HepG2 (cell line): ENCODE data around the gene NKD2. TPM values are rescaled to one million over a fixed set of nuclear protein-coding genes. Genes with fewer than 3 reads are reported as not detected.

ENCODE experiments used
- ATAC-seq: fragments of 200-7000 bp; cut with Tn5 transposase; 3 replicates; pipeline ENCODE4 v1.9.1; 2020; ENCODE audit warnings: mild to moderate bottlenecking, moderate library complexity
- BruUV-seq: library from RNA; stranded (reverse); fragments of 400-500 nt; replicated peaks from 2 replicates; lab custom pipeline; 2021; lab: Mats Ljungman, UMichigan
- CTCF ChIA-PET: fragments of 300-600 bp; formaldehyde crosslinking; extraction: SDS; loops from one replicate; lab custom pipeline; 2021; ENCODE audit warnings: low total read pairs, inconsistent platforms, low intra/inter-chr PET ratio; lab: Yijun Ruan, JAX
- POLR2A ChIA-PET: fragments of 350-600 bp; sonication (Branson Sonifier 250); formaldehyde crosslinking; loops from one replicate; lab custom pipeline; 2020; ENCODE audit warnings: antibody characterized with exemption, inconsistent platforms; lab: Yijun Ruan, JAX
- DNase-seq: peaks from one replicate; pipeline ENCODE4 v3.0.0-alpha.2; 2015; ENCODE audit warnings: low spot score
- FAIRE-seq: peaks from 3 replicates; lab custom pipeline; 2011; peaks lifted over from hg19 to GRCh38; lab: Jason Lieb, UNC
- H2AFZ ChIP-seq: one replicate; pipeline ENCODE4 v1.6.1; 2011; ENCODE audit warnings: low read length, inconsistent platforms
- H3K27ac ChIP-seq: fragments of 300-600 bp; 3 replicates; pipeline ENCODE4 v1.8.0; 2011; ENCODE audit warnings: mixed run types, mild to moderate bottlenecking, mixed read lengths, low read length, inconsistent platforms; ENCODE audit not compliant: insufficient read depth; ENCODE audit errors: extremely low read length
- H3K27me3 ChIP-seq, 2 experiments: fragments of 200-600 bp in 1 of 2; 2 replicates in 1 of 2; 3 replicates in 1 of 2; pipeline versions ENCODE4 v1.6.0 to v1.8.0; 2011; ENCODE audit warnings: low read length in 2 of 2, mild to moderate bottlenecking in 2 of 2, moderate library complexity in 2 of 2, inconsistent platforms in 1 of 2; ENCODE audit not compliant: insufficient read depth in 2 of 2, control insufficient read depth in 1 of 2
- H3K36me3 ChIP-seq, 2 experiments: fragments of 200-600 bp in 1 of 2; replicated peaks in 1 of 2; 2 replicates in 1 of 2; 3 replicates in 1 of 2; pipeline versions ENCODE4 v1.5.1 to v1.8.0; 2011; ENCODE audit warnings: low read length in 2 of 2, inconsistent platforms in 1 of 2; ENCODE audit not compliant: insufficient read depth in 2 of 2, control insufficient read depth in 1 of 2
- H3K4me1 ChIP-seq: 2 replicates; pipeline ENCODE4 v1.5.1; 2012; ENCODE audit warnings: low read length, inconsistent platforms; ENCODE audit not compliant: insufficient read depth
- H3K4me2 ChIP-seq: 2 replicates; pipeline ENCODE4 v1.6.0; 2011; ENCODE audit warnings: low read depth, low read length, inconsistent platforms
- H3K4me3 ChIP-seq, 3 experiments: fragments of 200-600 bp in 1 of 3; sonication (generic), shearing (Covaris generic) in 1 of 3; replicated peaks in 1 of 3; 2 replicates each; pipeline ENCODE4 v1.5.1; 2011 to 2016; ENCODE audit warnings: low read length in 3 of 3, inconsistent platforms in 2 of 3, low read depth in 2 of 3, mild to moderate bottlenecking in 2 of 3, control low read depth in 1 of 3, mixed read lengths in 1 of 3; ENCODE audit not compliant: insufficient read depth in 1 of 3
- H3K79me2 ChIP-seq: one replicate; pipeline ENCODE4 v1.6.1; 2011; ENCODE audit warnings: low read length, inconsistent platforms; ENCODE audit not compliant: insufficient read depth
- H3K9ac ChIP-seq: 2 replicates; pipeline ENCODE4 v1.6.0; 2011; ENCODE audit warnings: mild to moderate bottlenecking, low read depth, low read length, inconsistent platforms; ENCODE audit not compliant: insufficient read depth
- H3K9me3 ChIP-seq: 2 replicates; pipeline ENCODE4 v1.5.1; 2012; ENCODE audit warnings: mild to moderate bottlenecking, low read length
- H4K20me1 ChIP-seq: 2 replicates; pipeline ENCODE4 v1.6.0; 2011; ENCODE audit warnings: inconsistent platforms, mild to moderate bottlenecking, low read length, moderate library complexity; ENCODE audit not compliant: insufficient read depth
- AGO2 ChIP-seq: fragments of 200-400 bp; formaldehyde crosslinking; optimal IDR thresholded peaks from 2 replicates; pipeline ENCODE3; 2017; ENCODE audit warnings: mild to moderate bottlenecking, low read depth, low read length, moderate library complexity
- NONO ChIP-seq, 2 experiments: fragments of 450-650 bp in 1 of 2; sonication (generic) in 1 of 2; formaldehyde crosslinking in 1 of 2; IDR thresholded peaks in 1 of 2; conservative IDR thresholded peaks in 1 of 2; 2 replicates each; pipeline versions ENCODE4 v1.6.1 to v1.8.0; 2017 to 2022; ENCODE audit warnings: mild to moderate bottlenecking in 1 of 2, missing genetic modification reagents in 1 of 2, moderate library complexity in 1 of 2
- SATB2 ChIP-seq: sonication (generic); formaldehyde crosslinking; IDR thresholded peaks from 2 replicates; pipeline ENCODE4 v1.5.0; 2020; ENCODE audit warnings: missing genetic modification reagents
- TEF ChIP-seq: sonication (generic); formaldehyde crosslinking; IDR thresholded peaks from 2 replicates; pipeline ENCODE4 v1.5.0; 2020; ENCODE audit warnings: missing genetic modification reagents
- THAP9 ChIP-seq: sonication (generic); formaldehyde crosslinking; IDR thresholded peaks from 2 replicates; pipeline ENCODE4; 2020; ENCODE audit warnings: missing genetic modification reagents, mild to moderate bottlenecking, borderline replicate concordance
- XBP1 ChIP-seq: sonication (generic); formaldehyde crosslinking; IDR thresholded peaks from 2 replicates; pipeline ENCODE4 v1.5.0; 2020; ENCODE audit warnings: missing genetic modification reagents
- ZNF674 ChIP-seq: sonication (generic); formaldehyde crosslinking; IDR thresholded peaks from 2 replicates; pipeline ENCODE4 v1.5.0; 2020; ENCODE audit warnings: low read depth, mild to moderate bottlenecking, missing genetic modification reagents
- WGBS: methylation state at CpG from one replicate; pipeline ENCODE4 v1.1.6; 2017; ENCODE audit warnings: low lambda C conversion rate; 5-methylcytosine and 5-hydroxymethylcytosine counted together
- in situ Hi-C: cut with HindIII; loops from 2 replicates; pipeline ENCODE4 v1.10.0; 2017; ENCODE audit warnings: low pct_unique_long_range_greater_than_20kb; ENCODE audit not compliant: extremely low pct_ligation_motif_present
- intact Hi-C: fragments of 100-400 bp; cut with micrococcal nuclease; formaldehyde crosslinking; loops from one replicate; pipeline ENCODE4 v1.10.0; 2022; ENCODE audit not compliant: unreplicated experiment
- polyA plus RNA-seq, 8 experiments: library from polyadenylated mRNA; depleted of rRNA in 3 of 8; stranded (reverse) in 7 of 8; unstranded in 1 of 8; fragments of >200 nt; fragmentation: Illumina TruSeq in 4 of 8; extraction: Trizol in 4 of 8; gene quantifications; 2 replicates each; pipeline versions ENCODE4 v1.2.1 to v1.2.3, GENCODE V29; 2011 to 2016; ENCODE audit warnings: low read depth in 4 of 8, missing spikeins in 1 of 8, mixed read lengths in 1 of 8; ENCODE audit not compliant: insufficient read depth in 1 of 8
- total RNA-seq, 5 experiments: library from RNA; depleted of rRNA; stranded (reverse); fragments of >200 nt; fragmentation: Illumina TruSeq; extraction: Trizol; gene quantifications; 2 replicates each; pipeline ENCODE4 v1.2.3, GENCODE V29; 2016; ENCODE audit warnings: low read depth in 1 of 5

NKD2 gene
- total and polyA plus RNA-seq, 2 of the 13 experiments (the other 11 are each of a cell fraction or from before 2014, with no cell fraction given) = 0.53 to 0.82 TPM

- H3K9ac ChIP-seq = no peak overlapping the region
- no peaks in the 10 kb centered on the region for H3K9me3 ChIP-seq
- no TSS peak for BruUV-seq
- H3K4me1 ChIP-seq = no peaks in the 10 kb centered on the region
- FAIRE-seq = no peak
- in situ Hi-C loops = no loop called here
- no peaks in the 10 kb centered on the region for H3K79me2 ChIP-seq
- ChIA-PET CTCF (no interaction called here), POLR2A (no interaction called here)
- H4K20me1 ChIP-seq = no peaks in the 10 kb centered on the region
- H3K4me2 ChIP-seq = no peak overlapping the region
- intact Hi-C loops = loop anchor here (10.0 kb wide), 1 partner anchor 90 kb away; no protein-coding TSS in a partner anchor
- no peak overlapping the region for H3K4me3 ChIP-seq
- TF ChIP-seq ZNF674 (no peak), THAP9 (CRISPR knock-in tag) (no peak), NONO (IDR thresholded peaks at IDR 0.05) (no peak), NONO (CRISPR knock-in tag; conservative IDR thresholded peaks at IDR 0.05) (0 out of 2 replicates have a peak, but pooled peaks have one; percentile 14), TEF (CRISPR knock-in tag) (no peak), XBP1 (no peak), AGO2 (peak; percentile 38), SATB2 (no peak)
- DNase-seq = no peak
- H3K36me3 ChIP-seq = peaks cover 30 to 66% of the 10 kb centered on the region in 2 experiments
- ATAC-seq = no peak
- no peaks in the 10 kb centered on the region for H3K27me3 ChIP-seq
- no peak overlapping the region for H2AFZ ChIP-seq
- no peak overlapping the region for H3K27ac ChIP-seq
- 90% methylated on average over 21 of the region's 39 CpGs for WGBS
Observed at GRCh38 chr5:1054799-1055775, 46.5 kb downstream of the NKD2 start.
